H54 (cell line): ENCODE measurements around the gene CALU.

Experiments
- DNase-seq: peaks from one replicate; pipeline ENCODE4 v3.0.0; 2011; ENCODE audit warnings: low spot score, mixed read lengths; ENCODE audit not compliant: insufficient read length
- FAIRE-seq: peaks from 3 replicates; lab custom pipeline; 2011; peaks lifted over from hg19 to GRCh38; lab: Jason Lieb, UNC
- POLR2A ChIP-seq: IDR thresholded peaks from 2 replicates; pipeline ENCODE4 v1.6.1; 2011; ENCODE audit warnings: low read depth, mild to moderate bottlenecking, low read length

Gene CALU

GRCh38 chr7:128792471-128793180, 53.5 kb downstream of the CALU start:
- DNase-seq (no peak), FAIRE-seq (no peak)
- TF ChIP-seq POLR2A, result no peak

DNA sequence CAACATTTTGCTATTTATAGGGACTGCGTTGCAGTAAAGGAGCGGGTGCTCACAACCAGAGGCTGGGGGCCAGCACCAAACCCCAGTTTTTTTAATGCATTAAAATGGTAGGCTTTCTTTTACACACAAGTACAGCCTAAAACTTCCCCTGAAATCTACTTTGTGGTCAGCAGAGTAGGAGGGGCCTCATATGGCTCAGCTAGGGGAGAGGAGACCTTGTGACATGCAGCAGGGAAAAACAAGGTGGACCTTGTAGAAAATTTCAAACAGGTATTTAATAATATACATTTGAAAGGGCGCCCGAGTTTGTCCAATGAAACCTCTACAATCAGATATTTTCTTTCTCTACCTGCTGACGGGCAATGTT, 54.0 kb downstream of the CALU start:
- FAIRE-seq (no peak), DNase-seq (no peak)
- TF ChIP-seq POLR2A, result no peak

- TF ChIP-seq POLR2A, result no peak
- no peak for FAIRE-seq
- no peak for DNase-seq
Measured at GRCh38 chr7:128794020-128794419, 54.9 kb downstream of the CALU start.

GRCh38 chr7:128794436-128794835, 55.3 kb downstream of the CALU start:
- FAIRE-seq, result no peak
- DNase-seq, result no peak
- no peak for TF ChIP-seq POLR2A

GRCh38 chr7:128795129-128795528, 56.0 kb downstream of the CALU start:
- no peak for TF ChIP-seq POLR2A
- DNase-seq (no peak), FAIRE-seq (no peak)

GRCh38 chr7:128796327-128796726, 57.2 kb downstream of the CALU start:
- FAIRE-seq (no peak), DNase-seq (peak; percentile 34)
- TF ChIP-seq POLR2A, result no peak

- no peak for DNase-seq
- TF ChIP-seq POLR2A, result no peak
- no peak for FAIRE-seq
Measured at GRCh38 chr7:128799451-128799850, 60.3 kb downstream of the CALU start.

GRCh38 chr7:128800567-128800966, 61.4 kb downstream of the CALU start:
- no peak for FAIRE-seq
- TF ChIP-seq POLR2A, result no peak
- DNase-seq, result no peak

DNA sequence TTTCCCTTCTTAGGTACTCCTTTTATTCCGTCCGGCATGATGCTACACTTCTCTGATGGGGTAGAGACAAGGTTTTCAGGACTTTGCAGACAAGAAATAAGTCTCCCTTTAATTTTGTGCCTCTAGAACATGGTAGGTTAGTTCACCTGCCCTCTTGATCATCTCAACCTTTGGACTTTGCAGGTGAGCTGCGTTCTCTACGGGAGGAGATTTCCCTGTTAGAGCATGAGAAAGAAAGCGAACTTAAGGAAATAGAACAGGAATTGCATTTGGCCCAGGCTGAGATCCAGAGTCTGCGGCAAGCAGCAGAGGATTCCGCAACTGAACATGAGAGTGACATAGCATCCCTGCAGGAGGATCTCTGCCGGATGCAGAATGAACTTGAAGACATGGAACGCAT, 61.8 kb downstream of the CALU start:
- DNase-seq (no peak), FAIRE-seq (no peak)
- no peak for TF ChIP-seq POLR2A

- DNase-seq, result no peak
- TF ChIP-seq POLR2A, result no peak
- no peak for FAIRE-seq
Measured at GRCh38 chr7:128801667-128802418, 62.7 kb downstream of the CALU start.

DNA sequence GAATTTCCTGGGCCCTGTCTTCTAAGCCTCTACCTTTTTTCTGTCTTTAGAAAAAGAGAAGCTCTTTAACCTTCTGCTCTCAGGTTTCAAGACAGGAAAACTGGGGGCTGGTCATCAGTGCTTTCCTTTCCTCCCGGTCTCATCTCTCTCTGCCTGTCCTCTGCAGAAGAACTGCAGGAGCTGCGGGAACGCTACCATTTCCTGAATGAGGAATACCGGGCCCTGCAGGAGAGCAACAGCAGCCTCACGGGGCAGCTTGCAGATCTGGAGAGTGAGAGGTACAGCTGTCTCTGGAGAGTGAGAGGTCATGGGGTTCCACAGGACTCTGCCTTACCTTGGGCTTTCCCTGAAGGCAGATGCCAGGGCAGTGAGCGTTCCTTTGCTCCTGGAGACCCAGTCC, 65.3 kb downstream of the CALU start:
- no peak for DNase-seq
- no peak for FAIRE-seq
- no peak for TF ChIP-seq POLR2A

DNA sequence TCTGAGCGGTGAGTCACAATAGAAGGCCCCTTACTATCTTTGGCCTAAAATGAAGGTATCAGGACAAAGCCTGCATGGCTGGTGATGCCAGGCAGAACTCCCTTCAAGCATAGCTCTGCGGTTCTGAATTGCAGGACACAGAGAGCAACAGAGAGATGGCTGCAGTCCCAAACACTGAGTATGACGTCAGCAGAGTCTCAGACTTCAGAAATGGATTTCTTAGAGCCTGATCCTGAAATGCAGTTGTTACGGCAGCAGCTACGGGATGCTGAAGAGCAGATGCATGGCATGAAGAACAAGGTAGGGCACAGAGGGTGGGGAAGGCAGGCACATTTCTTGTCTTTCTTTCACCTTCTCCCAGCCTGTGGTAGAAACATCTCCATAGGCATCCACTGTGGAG, 66.1 kb downstream of the CALU start:
- no peak for TF ChIP-seq POLR2A
- FAIRE-seq (no peak), DNase-seq (no peak)

GRCh38 chr7:128807191-128807590, 68.0 kb downstream of the CALU start:
- TF ChIP-seq POLR2A, result no peak
- DNase-seq (no peak), FAIRE-seq (no peak)

- TF ChIP-seq POLR2A, result no peak
- no peak for FAIRE-seq
- DNase-seq, result no peak
Measured at GRCh38 chr7:128809363-128809762, 70.2 kb downstream of the CALU start.

GRCh38 chr7:128810473-128810872, 71.3 kb downstream of the CALU start:
- FAIRE-seq, result no peak
- no peak for TF ChIP-seq POLR2A

More at GRCh38 chr7:128810473-128810872, 71.3 kb downstream of the CALU start:
- no peak for DNase-seq
